ENCODE measurements around the gene MYO1D. TPM values are rescaled to one million over a fixed set of nuclear protein-coding genes. Genes with fewer than 3 reads are reported as not detected.

Gene MYO1D
- total RNA-seq, 1 donor from 2014 or later: 11.9 TPM

DNA sequence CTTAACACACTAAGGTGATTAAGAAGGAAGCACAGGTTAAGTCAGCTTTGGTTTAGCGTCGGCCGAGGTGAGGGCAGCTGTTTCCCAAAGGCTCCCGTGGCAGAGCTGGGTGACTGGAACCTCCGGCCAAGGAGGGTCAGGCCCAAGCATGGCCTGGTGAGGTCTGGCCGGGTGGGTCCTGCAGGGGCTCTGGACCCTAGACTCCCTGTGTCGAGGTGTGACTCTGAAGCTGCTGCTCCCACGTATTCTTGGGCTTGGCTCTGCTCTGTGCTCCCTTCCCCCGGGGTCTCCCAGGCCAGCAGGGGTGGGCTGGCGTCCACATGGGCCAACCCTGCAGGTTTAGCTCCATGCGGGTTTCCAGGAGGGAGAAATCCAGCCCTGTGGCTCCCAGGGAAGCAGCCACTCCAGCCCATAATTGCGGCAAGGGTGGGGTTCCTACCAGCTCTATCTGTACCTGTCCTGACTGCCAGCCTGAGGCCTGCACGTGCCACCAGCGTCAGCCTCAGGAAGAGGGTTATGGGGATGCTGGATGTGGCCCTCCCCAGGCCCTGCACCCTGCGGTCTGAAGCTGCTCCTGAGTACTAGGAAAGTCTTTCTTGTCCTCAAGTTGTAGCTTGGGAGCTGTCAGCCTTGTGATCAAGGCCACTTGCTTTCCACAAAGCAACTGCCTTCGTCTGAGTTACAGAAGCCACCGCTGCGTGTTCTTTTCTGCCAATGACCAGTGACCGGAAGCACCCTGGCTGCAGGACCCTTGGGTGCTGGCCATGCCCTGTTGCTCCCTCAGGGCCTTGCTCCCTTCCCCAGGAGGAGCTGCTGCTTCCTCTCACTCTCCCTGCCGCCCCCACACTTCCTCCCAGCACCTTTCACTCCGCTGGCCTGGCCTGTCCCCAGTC is 385.3 kb downstream of the MYO1D start:
- Mint-ChIP-seq H3K27me3 (ENCODE audit: low read depth) (no peaks in the 10 kb centered on the region), H3K36me3 (ENCODE audit: low read depth) (peaks cover 15% of the 10 kb centered on the region), H3K27ac (ENCODE audit: unreplicated experiment) (no peak overlapping the region), H3K4me3 (peak overlapping the region; percentile 78), H3K9me3 (no peaks in the 10 kb centered on the region), H3K4me1 (peaks cover 55% of the 10 kb centered on the region)
- TF ChIP-seq CTCF (conservative IDR thresholded peaks at IDR 0.05): no peak
- no peak for DNase-seq (ENCODE audit: low read depth, low spot score)

- peak overlapping the region; percentile 60 for H3K27ac Mint-ChIP-seq (ENCODE audit: unreplicated experiment)
- H3K4me1 Mint-ChIP-seq: peaks cover 62% of the 10 kb centered on the region
- TF ChIP-seq CTCF (conservative IDR thresholded peaks at IDR 0.05): no peak
- peaks cover 15% of the 10 kb centered on the region for H3K36me3 Mint-ChIP-seq (ENCODE audit: low read depth)
- H3K4me3 Mint-ChIP-seq: peak overlapping the region; percentile 89
- no peaks in the 10 kb centered on the region for H3K9me3 Mint-ChIP-seq
- H3K27me3 Mint-ChIP-seq (ENCODE audit: low read depth): no peaks in the 10 kb centered on the region
- no peak for DNase-seq (ENCODE audit: low read depth, low spot score)
Measured at GRCh38 chr17:32490101-32490482, 386.8 kb downstream of the MYO1D start.

- Mint-ChIP-seq H3K27me3 (ENCODE audit: low read depth) (no peaks in the 10 kb centered on the region), H3K27ac (ENCODE audit: unreplicated experiment) (peak overlapping the region; percentile 65), H3K9me3 (no peaks in the 10 kb centered on the region), H3K36me3 (ENCODE audit: low read depth) (peaks cover 15% of the 10 kb centered on the region), H3K4me1 (peaks cover 62% of the 10 kb centered on the region), H3K4me3 (peak overlapping the region; percentile 89)
- no peak for TF ChIP-seq CTCF (conservative IDR thresholded peaks at IDR 0.05)
- no peak for DNase-seq (ENCODE audit: low read depth, low spot score)
Measured at GRCh38 chr17:32489320-32490100, 387.4 kb downstream of the MYO1D start.

DNA sequence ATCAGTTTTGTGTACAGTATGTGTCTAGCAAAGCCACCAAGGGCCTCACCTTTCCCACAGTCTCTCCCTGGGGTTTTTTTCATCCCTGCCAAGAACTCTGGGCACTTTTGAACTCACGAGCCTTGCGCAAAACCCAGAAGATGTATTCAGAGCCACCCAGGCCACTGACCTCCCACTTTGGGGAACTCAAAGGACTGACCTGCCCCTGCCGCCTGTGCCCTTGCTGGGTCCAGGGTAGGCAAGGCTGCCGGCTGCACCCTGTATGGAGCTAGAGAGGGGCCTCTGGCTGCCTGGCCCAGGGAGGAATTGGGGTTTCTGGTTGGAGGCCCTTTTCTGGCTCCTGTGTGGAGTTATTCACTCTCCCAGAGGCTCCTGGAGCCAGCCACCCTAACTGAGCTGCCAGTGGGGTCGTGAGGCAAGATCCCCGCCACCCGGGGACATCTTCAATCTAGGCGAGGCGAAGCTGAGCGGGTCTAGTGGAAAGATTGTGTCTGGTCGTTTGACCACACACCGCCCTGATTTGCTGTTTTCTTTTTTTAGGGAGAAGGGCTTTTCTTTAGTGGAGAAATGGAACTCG is 388.2 kb downstream of the MYO1D start:
- no peaks in the 10 kb centered on the region for H3K27me3 Mint-ChIP-seq (ENCODE audit: low read depth)
- TF ChIP-seq CTCF (conservative IDR thresholded peaks at IDR 0.05): no peak
- H3K4me1 Mint-ChIP-seq: peaks cover 70% of the 10 kb centered on the region

DNA sequence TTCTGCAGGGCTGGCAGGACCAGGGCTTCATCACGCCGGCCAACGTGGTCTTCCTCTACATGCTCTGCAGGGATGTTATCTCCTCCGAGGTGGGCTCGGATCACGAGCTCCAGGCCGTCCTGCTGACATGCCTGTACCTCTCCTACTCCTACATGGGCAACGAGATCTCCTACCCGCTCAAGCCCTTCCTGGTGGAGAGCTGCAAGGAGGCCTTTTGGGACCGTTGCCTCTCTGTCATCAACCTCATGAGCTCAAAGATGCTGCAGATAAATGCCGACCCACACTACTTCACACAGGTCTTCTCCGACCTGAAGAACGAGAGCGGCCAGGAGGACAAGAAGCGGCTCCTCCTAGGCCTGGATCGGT is 388.8 kb downstream of the MYO1D start:
- no peaks in the 10 kb centered on the region for H3K27me3 Mint-ChIP-seq (ENCODE audit: low read depth)
- no peak for TF ChIP-seq CTCF (conservative IDR thresholded peaks at IDR 0.05)
- DNase-seq (ENCODE audit: low read depth, low spot score): no peak
- H3K4me3 Mint-ChIP-seq: peak overlapping the region; percentile 89
- H3K36me3 Mint-ChIP-seq (ENCODE audit: low read depth): peaks cover 15% of the 10 kb centered on the region
- H3K4me1 Mint-ChIP-seq: peaks cover 76% of the 10 kb centered on the region
- H3K9me3 Mint-ChIP-seq: no peaks in the 10 kb centered on the region
- no peak overlapping the region for H3K27ac Mint-ChIP-seq (ENCODE audit: unreplicated experiment)

More for the DNA sequence above, 388.2 kb downstream of the MYO1D start:
- DNase-seq (ENCODE audit: low read depth, low spot score): no peak
- Mint-ChIP-seq H3K9me3 (no peaks in the 10 kb centered on the region), H3K36me3 (ENCODE audit: low read depth) (peaks cover 15% of the 10 kb centered on the region), H3K27ac (ENCODE audit: unreplicated experiment) (peak overlapping the region; percentile 67), H3K4me3 (peak overlapping the region; percentile 89)
